ENCODE results near the gene APOB. TPM values are rescaled to one million over a fixed set of nuclear protein-coding genes. Genes with fewer than 3 reads are reported as not detected.

APOB gene
- total and polyA plus RNA-seq, 2 of the 13 experiments (the other 11 are each of a cell fraction or from before 2014, with no cell fraction given): 1,569 to 2,515 TPM

- no peak for TF ChIP-seq PBX2 (CRISPR knock-in tag; IDR thresholded peaks at IDR 0.05)
- no peak for TF ChIP-seq HMGXB3 (CRISPR knock-in tag; IDR thresholded peaks at IDR 0.05; ENCODE audit: borderline replicate concordance)
- TF ChIP-seq NKX3-1 (CRISPR knock-in tag; IDR thresholded peaks at IDR 0.05): no peak
- TF ChIP-seq ZNF362 (CRISPR knock-in tag; IDR thresholded peaks at IDR 0.05; ENCODE audit: borderline replicate concordance): peak; percentile 9; the same call in 1 of the 2 replicates
- no peak for TF ChIP-seq SMARCC2 (IDR thresholded peaks at IDR 0.05)
- no peak for TF ChIP-seq NAIF1 (CRISPR knock-in tag; IDR thresholded peaks at IDR 0.05; ENCODE audit: borderline replicate concordance)
- TF ChIP-seq ZNF251 (CRISPR knock-in tag; IDR thresholded peaks at IDR 0.05): no peak
- no peak for TF ChIP-seq ZSCAN20 (CRISPR knock-in tag; IDR thresholded peaks at IDR 0.05; ENCODE audit: borderline replicate concordance)
- TF ChIP-seq ZNF512 (CRISPR knock-in tag; IDR thresholded peaks at IDR 0.05): no peak
- TF ChIP-seq ZNF878 (CRISPR knock-in tag; IDR thresholded peaks at IDR 0.05): no peak
- 0 out of 2 replicates have a peak, but pooled peaks have one; percentile 59 for TF ChIP-seq ZNF276 (CRISPR knock-in tag; IDR thresholded peaks at IDR 0.05; ENCODE audit: low read depth)
- no peak; the same call in 1 of the 2 replicates for TF ChIP-seq GATA4 (IDR thresholded peaks at IDR 0.05; ENCODE audit: borderline replicate concordance, low read depth)
- no peak for TF ChIP-seq SRF (IDR thresholded peaks at IDR 0.05; ENCODE audit: low read depth, low read length)
- peak; percentile 10; the same call in 1 of the 2 replicates for TF ChIP-seq ZBTB34 (CRISPR knock-in tag; IDR thresholded peaks at IDR 0.05)
- no peak for TF ChIP-seq ZBTB7A (CRISPR knock-in tag; IDR thresholded peaks at IDR 0.05)
- no peak for TF ChIP-seq KDM5A (IDR thresholded peaks at IDR 0.05; ENCODE audit: borderline replicate concordance, low read length)
- TF ChIP-seq ZNF460 (CRISPR knock-in tag; IDR thresholded peaks at IDR 0.05; ENCODE audit: borderline replicate concordance): no peak
- no peak for TF ChIP-seq CEBPG (CRISPR knock-in tag; IDR thresholded peaks at IDR 0.05)
Observed at GRCh38 chr2:21020031-21020667, 23.7 kb downstream of the APOB start (continued).

Measured in HepG2 (cell line).